GM23338 (cell line): ENCODE data around the gene LDAF1.

Source experiments
- EZH2 ChIP-seq: fragments of 200-600 bp; sonication (generic); IDR thresholded peaks from one replicate; pipeline ENCODE4 v1.8.0; 2017; ENCODE audit warnings: antibody characterized with exemption, mild to moderate bottlenecking, low read depth; ENCODE audit not compliant: unreplicated experiment
- EZH2phosphoT487 ChIP-seq: fragments of 200-600 bp; sonication (generic); IDR thresholded peaks from one replicate; pipeline ENCODE4 v1.8.1; 2018; ENCODE audit warnings: antibody characterized with exemption; ENCODE audit not compliant: unreplicated experiment
- POLR2AphosphoS5 ChIP-seq: IDR thresholded peaks from 2 replicates; pipeline ENCODE4 v1.6.1; 2016; ENCODE audit warnings: antibody characterized with exemption, low read depth
- REST ChIP-seq: IDR thresholded peaks from one replicate; pipeline ENCODE4 v1.6.1; 2018; ENCODE audit warnings: antibody characterized with exemption; ENCODE audit not compliant: unreplicated experiment
- STAT1 ChIP-seq: IDR thresholded peaks from one replicate; pipeline ENCODE4 v1.6.1; 2016; ENCODE audit warnings: antibody characterized with exemption; ENCODE audit not compliant: unreplicated experiment
- TF ChIP-seq, protein P1 (sequence below), 2 experiments: fragments of 200-600 bp in 1 of 2; sonication (generic) in 1 of 2; conservative IDR thresholded peaks; 2 replicates each; pipeline versions ENCODE4 v1.5.1 to v1.6.1; 2016 to 2017; ENCODE audit warnings: antibody characterized with exemption in 2 of 2, low read depth in 2 of 2, mild to moderate bottlenecking in 2 of 2, moderate library complexity in 1 of 2

DNA sequence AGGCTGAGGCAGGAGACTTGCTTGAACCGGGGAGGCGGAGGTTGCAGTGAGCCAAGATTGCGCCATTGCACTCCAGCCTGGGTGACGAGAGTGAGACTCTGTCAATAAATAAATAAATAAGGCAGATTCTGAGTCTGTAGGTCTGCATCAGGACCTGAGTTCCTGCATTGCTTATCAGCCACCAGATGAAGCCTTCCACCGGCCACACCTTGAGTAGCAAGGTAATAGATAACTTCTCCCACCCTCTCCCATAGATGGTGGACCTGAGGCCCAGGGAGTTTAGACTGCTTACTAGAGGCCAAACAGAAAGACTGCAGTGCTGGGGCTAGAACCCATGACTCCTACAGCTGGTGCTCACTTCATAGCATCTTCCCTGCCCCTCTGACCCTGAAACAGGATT is 30.8 kb downstream of the LDAF1 start:
- TF ChIP-seq REST (no peak), EZH2 (no peak), EZH2phosphoT487 (no peak), STAT1 (no peak), POLR2AphosphoS5 (no peak)
- TF ChIP-seq, protein P1, sequence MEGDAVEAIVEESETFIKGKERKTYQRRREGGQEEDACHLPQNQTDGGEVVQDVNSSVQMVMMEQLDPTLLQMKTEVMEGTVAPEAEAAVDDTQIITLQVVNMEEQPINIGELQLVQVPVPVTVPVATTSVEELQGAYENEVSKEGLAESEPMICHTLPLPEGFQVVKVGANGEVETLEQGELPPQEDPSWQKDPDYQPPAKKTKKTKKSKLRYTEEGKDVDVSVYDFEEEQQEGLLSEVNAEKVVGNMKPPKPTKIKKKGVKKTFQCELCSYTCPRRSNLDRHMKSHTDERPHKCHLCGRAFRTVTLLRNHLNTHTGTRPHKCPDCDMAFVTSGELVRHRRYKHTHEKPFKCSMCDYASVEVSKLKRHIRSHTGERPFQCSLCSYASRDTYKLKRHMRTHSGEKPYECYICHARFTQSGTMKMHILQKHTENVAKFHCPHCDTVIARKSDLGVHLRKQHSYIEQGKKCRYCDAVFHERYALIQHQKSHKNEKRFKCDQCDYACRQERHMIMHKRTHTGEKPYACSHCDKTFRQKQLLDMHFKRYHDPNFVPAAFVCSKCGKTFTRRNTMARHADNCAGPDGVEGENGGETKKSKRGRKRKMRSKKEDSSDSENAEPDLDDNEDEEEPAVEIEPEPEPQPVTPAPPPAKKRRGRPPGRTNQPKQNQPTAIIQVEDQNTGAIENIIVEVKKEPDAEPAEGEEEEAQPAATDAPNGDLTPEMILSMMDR (conservative IDR thresholded peaks at IDR 0.05; ENCODE audit: low read depth in 2 of 2): no peak
